CD4-positive, alpha-beta T cell treated with Interleukin-6 for 4 hours (primary cell): ENCODE measurements around the gene ARMC2.
"Not testable (repeated sequence)": the region's sequence is repeated elsewhere in the genome, so short reads cannot be mapped to it uniquely, and the experiment has no call there.

ENCODE experiments used
- DNase-seq: peaks from one replicate; pipeline ENCODE4 v3.0.0-alpha.2; 2020; ENCODE audit warnings: mixed read lengths

Gene ARMC2

DNA sequence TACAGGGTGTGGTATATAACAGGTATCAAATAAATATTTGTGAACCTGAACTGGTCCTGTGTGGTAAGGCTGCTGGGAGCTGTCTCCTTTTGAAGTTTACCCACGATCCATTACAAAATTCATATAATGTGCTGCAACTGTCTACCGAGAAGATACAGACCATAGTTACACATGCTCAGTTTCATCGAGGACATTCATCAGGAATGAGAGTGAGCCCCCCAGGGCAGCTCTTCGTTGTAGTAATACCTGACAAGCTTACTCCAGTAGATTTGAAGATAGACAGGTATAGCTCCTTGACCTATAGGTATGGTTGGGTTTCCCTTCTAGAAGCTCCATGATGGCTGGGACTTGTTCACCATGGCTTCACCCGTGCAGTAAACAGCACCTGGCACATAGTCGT, 25.7 kb downstream of the ARMC2 start:
- DNase-seq, result no peak

DNA sequence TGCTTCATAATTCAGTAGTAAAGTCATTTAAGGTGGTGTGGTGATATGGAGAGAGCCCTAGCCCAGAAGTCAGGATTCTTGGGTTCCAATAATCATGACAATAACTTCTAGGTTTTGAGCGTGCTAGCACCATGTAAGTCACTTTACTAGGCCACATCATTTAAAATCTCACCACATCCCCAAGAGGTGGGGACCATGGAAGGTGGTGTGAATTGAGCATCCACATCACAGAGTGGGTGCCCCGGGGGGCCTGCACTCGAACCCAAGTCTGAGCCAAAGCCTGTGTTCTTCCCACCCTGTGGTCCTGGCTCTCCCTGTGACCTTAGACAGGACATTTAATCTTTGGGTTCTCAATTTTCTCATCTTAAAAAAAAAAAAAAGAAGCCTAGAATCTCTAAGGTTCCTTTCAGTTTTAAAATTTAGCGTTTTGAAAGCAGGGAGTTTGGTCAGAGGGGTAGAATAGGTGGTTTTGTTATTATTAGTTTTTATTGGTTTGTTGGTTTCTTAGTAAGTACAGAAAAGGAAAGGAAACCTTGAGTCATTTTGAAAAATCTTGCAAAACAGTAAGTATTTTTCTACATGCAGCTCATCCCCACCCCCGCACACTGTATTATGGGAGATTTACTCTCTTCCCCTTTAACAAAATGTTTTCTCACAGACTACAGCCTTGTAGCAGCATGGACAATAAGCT, 26.4 kb downstream of the ARMC2 start:
- peak; percentile 53 for DNase-seq

DNA sequence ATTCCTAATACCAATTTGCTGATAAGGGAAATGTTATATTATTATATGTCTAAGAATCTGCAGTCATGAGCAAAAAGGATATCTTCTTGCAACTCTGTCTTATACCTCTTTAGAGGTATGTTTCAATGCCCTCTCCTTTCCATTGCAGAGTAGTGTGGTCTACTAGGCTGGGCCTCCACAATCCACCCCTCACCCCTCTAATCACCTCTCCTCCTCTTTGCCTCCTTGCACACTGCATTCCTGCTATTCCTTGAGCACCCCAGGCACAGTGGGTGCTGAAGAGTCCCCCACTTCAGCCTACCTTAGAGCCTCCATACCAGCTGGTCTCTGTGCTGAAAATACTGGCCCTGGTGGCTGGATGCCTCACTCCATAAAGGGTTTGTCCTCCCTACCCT, 26.9 kb downstream of the ARMC2 start:
- no peak for DNase-seq

DNA sequence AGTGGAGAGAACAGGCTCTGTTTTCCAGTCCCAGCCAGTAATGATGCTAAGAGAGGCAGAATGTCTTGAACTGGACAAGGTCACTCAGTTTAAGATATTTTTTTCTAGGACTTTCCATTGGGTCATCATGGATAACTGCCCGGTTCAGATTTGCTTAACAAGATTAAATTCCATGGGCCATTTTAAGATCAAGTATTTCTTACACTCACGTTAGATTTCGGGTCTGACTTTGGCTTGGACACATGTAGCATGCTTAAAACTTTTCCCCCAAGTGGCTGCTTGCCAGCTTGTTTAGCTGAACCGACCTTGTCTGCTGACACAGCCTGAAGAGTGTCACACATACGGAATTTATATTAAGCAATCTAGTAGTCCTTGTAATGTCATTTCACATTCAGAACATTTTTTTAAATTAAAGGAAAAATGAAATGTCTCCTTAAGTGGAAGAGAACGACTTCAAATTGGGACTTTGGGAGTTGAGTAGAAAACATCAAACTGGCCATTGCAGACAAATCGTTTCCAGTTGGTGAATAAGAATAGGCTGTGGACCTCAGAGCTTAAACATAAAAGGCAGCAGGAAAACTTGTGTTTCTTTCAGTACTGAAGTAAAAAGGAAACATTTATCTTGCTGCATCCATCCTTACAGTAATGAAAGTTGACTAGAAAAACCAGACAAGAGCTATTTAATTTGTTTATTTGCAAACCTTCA, 29.0 kb downstream of the ARMC2 start:
- no peak for DNase-seq

DNA sequence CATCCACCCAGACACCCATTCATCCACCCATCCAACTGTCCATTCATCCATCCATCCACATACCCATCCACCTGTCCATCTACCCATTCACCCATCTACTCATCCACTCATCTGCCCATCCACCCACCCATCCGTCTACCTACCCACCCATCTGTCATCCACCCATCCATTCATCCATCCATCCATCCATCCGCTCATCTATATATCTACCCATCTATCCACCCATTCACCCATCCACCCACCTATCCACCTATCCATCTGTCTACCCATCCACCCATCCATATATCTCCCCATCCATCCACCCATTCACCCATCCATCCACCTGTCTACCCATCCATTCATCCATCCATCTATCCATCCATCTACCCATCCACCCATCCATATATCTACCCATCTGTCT, 30.7 kb downstream of the ARMC2 start:
- no peak for DNase-seq

DNA sequence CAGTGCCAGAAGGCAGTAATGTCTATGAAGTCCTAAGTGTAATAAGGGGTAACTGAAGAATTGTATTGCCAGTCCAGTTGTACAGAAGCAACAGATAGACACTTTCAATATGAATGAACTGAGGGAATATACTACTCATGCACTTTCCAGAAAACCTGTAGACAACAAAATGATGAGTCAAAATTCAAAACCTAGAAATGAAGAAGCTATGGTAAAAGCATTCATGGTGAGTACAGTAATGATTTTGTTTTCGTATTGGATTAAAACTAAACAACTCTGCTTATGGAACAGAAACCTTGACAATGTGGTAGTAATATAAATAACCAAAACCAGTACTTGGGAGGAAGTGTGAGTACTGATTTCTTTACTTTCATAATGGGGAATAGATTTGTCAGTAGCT, 35.0 kb downstream of the ARMC2 start:
- no peak for DNase-seq

DNA sequence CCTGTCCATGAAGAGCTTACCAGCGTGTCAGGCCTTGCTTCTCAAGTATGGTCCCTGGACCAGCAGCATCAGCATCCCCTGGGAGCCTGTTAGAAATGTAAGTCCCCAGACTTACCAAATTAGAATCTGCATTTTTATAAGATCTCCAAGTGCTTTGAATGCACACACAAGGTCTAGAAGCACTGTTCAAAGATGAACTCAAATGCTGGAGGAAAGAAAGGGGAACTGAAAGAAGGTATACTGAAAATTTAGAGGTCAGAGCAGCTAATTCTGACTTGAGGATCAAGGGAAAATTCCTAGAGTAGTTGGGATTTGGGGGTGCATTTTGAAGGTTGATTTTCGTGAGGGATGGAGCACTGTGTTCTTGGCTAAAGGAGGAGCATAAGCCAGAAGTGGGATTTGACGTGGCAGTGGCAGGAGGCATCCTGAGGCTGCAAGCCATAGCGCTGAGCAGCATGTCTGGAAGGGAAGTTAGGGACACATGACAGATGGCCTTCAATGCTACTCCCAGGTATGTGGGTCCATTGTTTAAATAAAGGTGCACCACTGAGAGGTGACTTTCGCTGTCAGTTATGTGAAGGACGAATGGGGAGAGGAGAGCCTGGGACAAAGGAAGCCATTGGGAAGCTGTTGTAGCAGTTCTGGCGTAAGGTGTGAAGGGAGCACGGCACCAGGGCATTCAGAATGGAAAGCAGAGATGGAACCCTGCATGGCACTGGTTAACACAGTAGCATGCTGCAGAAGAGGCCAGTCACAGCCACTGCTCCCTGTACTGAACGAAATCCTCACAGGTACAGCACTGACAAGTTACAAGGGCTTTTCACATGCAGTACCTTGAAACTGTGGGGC, 36.2 kb downstream of the ARMC2 start:
- DNase-seq, result no peak

DNA sequence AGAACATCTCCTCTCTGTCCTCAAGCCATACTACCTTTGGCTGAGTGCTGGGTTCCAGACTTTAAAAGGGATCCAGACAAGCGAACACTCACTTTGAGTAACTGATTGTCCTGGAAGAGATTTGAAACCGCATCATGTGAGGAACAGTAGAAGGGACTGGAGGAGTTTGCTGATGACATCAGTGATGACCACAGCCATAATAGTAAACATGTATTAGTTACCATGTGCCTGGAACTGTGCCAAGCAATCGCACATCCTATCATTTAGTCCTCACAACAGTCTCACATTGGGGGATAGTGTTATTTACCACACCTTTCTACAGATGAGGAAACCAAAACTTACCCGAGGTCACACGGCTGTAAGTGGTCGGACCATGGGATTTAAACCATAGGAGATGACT, 39.8 kb downstream of the ARMC2 start:
- DNase-seq, result no peak

DNA sequence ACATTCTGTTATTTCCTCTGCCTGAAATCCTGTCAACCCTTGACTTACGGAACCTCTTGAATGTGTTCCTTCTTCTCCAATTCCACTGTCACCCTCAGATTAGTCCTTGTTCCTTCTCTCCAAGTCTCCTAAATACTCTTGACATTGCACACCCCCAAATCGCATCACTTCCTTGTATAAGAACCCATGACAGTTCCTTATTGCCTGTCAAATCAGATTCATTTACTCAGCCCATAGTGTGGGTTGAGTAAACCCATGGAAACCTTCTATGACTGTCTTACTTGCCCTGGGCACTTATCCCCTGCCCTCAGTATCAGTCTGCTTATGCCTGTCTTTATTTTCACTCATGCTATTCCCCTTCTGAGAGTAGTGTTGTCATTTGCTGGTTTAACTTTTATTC, 40.5 kb downstream of the ARMC2 start:
- DNase-seq, result no peak

DNA sequence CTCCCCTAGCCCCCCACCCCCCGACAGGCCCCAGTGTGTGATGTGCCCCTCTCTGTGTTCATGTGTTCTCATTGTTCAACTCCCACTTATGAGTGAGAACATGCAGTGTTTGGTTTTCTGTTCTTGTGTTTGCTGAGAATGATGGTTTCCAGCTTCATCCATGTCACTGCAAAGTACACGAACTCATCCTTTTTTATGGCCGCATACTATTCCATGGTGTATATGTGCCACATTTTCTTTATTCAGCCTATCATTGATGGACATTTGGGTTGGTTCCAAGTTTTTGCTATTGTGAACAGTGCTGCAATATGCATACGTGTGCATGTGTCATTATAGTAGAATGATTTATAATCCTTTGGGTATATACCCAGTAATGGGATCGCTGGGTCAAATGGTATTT, 42.7 kb downstream of the ARMC2 start:
- not testable (repeated sequence) for DNase-seq

DNA sequence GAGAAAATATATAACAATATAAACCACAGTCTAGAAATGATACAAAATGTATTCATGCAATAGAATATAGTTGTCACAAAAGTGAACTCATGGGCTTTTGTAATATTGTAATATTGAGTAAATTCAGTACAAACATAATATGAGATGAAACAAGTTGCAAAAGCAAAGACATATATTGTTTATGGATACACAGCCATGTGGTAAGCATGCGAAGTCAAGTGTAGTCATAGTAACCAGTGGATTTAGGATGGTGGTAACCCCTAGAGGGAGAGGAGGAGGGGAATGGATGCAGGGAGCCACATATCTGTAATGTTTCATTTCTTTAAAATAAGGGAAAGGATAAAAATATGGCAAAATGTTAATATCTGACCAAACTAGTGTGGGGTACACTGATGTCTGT, 47.3 kb downstream of the ARMC2 start:
- DNase-seq, result no peak

DNA sequence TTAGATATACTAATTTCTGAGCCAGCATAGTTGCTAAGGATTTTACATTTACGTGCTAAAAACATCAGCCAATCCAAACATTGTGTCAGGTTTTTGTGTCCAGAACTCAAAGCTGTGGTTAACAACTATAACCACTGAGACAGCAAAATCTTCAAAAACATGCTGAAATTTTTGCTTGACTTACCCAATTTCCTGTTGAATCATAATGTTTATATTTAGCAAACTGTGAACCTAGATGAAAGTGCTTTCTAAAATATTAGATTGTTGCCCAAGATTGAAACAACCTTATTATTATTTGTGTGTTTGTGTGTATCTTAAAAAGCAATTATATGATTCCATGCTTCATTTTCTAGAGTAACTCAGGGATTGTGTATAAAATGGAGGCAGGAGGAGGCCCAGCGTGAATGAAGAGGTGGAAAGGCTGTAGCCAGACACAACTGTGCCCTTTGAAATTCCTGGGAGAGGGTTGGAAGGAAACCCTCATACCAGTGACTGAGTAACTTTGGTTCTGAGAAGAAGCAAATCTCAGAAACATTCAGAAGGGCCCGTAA, 48.0 kb downstream of the ARMC2 start:
- DNase-seq, result no peak

DNA sequence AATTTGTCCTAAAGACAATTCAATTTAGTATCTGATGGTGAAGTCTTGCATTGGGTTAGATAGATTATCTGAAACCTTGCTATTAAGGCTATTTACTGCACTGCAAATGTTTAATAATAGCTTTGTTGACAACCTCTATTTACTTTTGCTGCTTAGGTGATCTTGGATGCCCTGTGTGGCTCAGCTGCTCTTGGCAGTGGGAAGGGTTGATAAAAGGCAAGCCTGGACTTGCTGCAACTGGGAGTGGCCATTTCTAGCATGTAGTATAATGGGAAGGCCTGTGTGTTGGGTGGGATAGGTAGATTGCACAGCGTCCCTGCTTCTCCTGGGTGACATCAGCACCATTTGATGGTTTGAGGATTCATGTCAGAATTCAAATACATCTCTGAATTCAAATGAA, 49.1 kb downstream of the ARMC2 start:
- no peak for DNase-seq

DNA sequence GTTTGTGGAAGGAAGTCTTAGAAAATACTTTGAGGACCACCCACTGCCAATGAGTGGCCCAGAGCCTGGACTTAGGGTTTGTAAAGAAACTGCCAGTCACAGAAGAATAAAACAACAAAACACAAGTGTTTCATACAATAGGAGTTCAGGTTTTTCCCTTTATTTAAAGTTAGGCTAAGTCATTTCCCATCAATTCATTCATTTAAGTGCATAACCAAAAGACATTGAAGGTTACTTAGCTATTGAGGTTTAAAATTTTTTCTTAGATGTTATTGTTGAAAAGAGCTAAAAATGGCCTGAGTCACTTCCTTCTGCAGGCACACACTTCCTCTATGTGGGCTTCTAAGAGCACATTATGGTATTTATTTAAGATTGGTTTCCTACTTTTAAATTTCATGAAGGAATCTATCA, 54.2 kb downstream of the ARMC2 start:
- DNase-seq, result no peak

DNA sequence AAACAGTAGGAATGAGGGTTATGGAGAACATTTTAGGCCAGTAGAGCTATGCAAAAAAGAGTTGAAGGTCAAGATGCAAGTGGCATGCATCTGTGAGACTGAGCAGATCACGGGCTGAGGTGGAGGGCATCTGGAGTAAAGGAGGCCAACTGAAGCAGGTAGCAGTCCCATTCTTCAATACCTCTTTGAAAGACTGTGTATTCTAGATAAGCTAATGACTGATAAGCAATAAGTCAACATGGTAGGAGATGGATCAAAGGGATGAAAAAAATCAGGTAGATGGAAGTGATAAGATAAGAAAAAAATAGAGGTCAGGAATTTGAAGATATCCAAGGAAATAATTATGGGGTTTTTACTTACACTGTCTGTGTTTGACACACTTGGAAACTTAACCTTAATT, 55.6 kb downstream of the ARMC2 start:
- DNase-seq, result no peak

DNA sequence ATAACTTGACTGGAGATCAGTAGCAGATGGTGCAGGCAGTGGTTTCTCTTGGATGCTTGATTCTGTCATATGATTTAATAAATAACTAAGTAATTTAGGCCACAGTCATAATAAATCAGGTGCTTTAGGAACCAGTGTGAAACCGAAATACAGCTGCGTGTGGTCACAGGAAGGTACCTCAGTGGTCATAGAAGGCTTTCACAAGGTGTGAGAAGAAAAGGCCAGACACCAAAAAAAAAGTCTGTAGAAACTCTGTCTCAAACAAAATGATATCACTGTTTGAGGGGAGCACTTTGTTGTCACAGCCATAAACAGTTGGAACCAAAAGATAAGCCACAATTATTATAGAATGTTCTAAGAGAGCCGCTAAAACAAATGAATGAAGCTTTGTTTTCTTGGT, 56.5 kb downstream of the ARMC2 start:
- DNase-seq, result no peak

DNA sequence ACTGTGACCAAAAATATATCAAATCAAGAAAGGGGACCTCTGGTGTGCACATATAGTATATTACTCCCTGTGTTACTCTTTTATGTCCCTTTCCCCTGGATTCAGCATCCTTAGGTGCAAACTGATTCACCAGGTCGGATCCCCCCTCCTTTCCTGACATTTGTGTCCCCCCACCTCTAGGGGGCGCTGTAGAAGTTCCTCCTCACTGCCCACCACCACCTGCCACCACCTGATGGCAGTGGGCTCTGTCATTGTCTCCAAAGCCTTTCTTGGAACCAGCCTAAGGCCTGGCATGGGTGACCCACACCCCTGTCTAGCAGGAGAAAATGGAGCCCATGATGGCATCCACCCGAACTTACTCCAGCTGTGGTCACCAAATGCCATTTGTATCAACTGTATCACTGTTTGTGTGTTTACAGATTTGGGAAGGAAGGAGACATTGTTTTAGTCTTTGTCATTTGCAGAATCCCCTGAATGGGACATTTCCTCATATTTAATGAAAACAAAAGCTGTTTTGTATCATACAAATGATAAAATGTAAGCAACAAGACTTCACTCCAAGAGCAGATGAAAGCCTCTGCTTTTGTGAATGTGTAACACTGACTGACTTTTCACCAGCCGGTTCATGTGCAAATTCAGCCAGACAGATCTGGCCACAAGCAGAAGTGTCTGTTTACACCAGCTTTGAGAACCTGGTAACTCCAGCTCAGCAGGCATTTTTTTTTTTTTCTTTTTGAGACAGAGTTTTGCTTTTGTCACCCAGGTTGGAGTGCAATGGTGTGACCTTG, 66.2 kb downstream of the ARMC2 start:
- peak; percentile 51 for DNase-seq

DNA sequence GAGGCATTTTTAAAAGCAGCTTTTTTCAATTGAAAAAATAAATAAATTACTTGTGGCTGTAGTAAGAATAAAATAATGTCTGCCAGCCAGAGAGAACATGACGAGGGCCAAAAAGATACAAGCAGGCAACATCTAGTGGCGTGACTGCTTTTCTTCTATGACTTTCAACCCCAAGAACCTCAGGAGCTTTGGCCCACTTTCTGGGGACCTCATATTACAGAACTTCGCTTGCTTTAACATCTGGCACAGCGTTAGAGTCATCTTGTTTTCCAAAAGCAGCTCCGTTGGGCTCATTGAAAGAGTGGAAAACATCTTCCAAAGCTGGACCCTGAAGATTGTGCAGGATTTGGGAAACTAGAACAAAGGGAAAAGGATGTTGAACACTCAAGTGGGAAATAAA, 67.0 kb downstream of the ARMC2 start:
- no peak for DNase-seq

DNA sequence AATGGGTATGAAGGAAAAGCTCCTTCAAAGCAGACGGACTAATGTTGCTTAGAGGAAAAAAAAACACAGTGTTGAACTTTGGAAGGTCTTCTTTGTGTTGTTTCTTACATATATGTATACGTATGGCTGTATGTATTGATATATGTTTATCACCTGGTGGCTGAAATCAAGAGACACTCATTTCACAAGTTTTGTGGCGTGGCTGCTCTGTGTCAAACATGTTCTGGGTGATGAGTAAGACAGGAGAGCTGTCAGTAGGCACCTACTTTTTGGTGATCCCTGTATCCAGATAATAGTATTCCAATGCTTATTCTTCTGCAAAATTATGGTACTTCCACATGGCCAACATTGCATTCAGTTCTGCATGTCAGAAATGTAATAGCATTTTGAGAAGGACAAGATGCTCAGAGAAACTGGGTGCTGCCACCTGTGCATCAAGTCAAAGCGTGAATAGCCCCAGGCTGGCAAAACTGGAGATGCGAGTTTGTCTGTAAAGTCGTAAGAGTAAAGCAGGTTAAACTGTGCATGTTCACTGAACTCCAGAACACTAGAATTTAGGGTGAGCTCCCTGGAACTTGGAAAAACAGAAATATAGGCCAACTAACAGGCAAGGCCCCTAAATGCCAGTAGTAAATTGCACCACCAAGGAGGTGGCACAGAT, 67.9 kb downstream of the ARMC2 start:
- DNase-seq, result no peak

DNA sequence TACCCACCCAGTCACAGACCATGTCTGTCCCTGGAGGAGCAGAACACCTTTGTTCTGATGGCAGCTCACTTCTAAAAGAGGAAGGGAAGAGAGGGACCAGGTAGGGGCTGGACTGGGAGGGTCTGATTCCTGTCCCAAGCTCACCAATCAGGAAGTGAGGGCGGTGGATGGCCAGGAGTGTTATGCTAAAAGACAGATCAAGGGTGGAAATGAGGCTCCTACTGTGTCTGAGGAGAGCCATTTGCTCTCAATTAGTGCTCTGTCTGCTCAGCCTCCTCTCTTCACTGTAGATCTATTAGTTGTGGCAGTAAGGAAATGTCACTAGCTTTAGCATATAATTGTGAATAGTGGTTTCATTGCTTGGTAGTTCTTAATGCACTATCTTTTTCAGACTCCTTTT, 72.5 kb downstream of the ARMC2 start:
- DNase-seq, result no peak

DNA sequence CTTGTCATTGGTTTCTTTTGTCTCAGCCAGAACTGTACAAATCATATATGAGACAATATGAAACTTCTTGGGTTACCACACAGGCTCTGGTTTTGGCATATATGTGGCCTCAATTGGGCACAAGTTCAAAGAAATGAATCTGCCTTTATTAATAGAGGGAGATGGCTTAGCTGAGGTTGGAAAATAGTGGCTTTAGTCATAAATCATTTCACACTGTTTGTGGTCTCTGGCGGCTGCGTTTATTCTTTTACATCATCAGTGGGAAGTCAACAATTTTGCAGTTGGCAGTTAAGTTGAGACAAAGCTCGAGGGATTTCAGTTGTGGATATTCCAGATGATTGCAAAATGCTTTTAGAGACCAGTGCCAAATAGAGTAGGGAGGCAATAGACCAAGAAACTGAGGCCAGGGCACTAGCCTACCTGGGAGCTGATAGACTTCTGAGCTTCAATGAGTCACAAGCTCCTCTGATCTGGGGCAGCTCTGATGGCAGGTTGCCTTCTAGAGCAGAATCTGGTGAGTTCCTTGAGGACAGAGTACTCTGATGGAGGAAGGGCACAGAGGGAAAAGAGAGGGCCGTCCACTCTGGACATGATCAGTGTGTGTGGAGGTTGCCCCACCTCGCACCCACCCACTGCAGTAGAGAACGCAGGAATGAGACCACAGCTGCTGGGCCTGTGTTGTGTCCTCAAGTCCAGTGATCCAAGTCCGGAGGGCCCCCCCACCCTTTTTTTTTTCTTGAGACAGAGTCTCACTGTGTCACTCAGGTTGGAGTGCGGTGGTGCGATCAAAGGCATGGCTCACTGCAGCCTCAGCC, 73.5 kb downstream of the ARMC2 start:
- no peak for DNase-seq
